Midbrain (tissue), 1 donor: Measurements from ENCODE around the gene LSAMP.
"Not testable (repeated sequence)": the region's sequence is repeated elsewhere in the genome, so short reads cannot be mapped to it uniquely, and the experiment has no call there.

Experiments used
- DNase-seq: peaks from one replicate; lab custom pipeline; 2025; lab: John Stamatoyannopoulos, UW

The LSAMP gene

DNA sequence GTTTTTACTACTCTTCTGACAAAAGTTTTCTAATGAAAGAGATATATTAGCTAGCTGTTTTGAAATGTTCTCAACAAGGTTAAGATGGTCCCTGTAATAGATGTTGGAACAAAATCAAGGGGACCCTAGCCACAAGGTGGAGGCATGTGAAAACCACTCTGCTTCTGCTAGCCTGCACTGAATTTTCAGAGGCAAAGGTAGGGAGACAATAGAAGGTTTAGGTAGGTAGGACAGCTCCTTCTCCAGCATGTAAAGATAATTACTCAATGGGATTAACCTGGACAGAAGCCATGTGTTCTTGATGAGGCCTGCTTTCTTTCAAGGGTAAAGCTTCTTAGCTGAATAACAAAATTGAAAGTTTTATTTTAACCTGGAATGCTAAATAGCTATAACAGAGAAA, 333.5 kb downstream of the LSAMP start:
- no peak for DNase-seq

DNA sequence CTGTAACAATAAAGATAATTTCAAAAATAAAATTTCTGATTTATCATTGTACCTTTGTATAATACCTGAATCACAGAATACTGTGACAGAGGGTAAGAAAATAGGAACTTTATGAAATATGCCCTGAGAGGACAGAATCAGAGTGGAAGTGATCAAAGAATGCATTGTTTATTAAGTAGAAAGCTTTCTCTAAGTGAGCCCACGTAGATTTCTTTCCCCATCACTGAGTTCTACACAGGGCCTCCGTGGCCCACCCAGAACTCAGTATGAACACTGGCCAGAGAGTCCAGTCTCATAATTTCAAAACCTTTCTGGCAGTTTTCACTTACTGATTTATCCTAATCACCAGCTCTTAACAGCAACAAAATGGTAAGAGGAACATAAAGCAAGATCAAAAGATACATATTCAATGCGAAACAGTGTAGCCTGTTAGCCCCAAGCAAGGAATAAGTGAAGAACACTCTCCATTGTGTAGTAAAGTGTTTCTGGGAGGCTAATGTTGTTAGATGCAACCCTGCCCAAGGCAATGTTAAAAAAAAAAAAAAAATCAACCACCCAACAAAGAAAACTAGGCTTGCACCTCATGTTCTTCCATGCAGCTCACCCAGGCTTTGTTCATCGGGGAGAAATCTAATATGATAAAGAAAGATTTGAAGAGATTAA, 341.3 kb downstream of the LSAMP start:
- DNase-seq: no peak

DNA sequence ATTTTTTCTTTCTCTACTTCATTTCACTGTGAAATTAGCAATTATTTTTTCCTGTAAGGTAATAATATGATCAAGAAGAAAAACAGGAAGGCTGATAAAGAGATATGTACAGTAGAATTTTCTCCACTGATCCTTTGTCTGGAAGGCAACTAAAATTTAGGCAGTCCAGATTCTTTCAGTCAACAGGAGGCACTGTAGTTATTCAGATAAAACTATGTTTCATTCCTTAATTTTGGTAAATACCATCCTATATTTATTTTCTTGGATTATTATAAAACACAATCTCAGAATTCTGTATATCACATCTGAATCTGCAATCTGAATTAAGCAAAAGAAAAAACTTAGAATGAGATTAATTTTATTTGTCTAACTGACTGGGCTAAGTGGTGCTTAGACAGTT, 343.2 kb downstream of the LSAMP start:
- no peak for DNase-seq

DNA sequence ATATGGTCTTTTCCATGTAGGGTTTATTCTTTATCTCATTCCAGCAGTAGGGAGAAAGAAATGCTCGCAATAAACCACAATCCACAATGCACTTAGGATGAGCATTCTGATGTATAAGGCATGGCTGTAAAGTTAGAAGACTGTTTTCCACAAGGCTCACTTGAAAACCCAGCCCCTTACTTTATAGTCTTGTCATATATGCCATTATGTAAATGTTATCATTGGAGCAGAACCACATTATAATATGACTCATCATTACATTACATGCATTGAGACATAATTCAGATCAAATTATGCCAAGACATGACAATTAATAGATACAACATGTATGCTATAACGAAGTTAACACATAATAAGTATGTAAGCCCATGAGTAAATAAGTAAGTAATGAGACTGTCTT, 348.1 kb downstream of the LSAMP start:
- DNase-seq: no peak

DNA sequence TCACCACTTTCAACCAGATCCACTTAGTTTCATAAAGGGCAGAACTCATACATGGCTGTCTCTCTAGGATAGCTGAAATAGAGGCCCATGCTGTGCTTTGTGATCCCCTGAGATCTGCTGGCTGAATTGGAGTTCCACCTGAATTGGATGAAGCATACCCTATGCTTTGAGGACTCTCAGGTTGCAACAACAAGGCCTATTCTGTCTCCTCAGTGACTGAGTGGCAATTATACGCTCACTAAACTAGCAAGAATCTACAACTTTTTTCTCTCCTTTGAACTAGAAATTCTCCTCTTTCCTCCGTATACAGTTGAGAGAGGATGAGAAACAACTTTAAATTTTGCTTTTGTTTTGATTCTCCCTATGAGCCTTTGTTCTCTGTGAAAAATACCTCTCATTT, 348.7 kb downstream of the LSAMP start:
- DNase-seq: no peak

DNA sequence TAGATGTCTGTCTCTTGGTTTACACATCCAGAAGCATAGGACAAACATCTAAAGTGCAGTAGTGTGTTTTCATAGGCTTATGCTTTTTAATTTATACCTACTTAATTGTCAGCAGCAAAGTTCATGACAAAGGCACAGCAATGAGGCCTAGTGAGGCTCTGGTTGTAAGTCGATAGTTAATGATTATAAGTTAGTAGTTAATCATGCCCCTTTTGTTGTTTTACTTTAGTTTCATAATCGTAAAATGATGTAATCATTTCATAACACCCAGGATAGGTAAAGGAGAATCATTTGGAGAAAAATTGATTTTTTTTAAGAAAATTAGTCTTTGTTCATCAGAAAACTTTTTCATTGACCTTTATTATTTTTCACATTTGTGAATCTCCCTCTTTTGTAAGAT, 351.9 kb downstream of the LSAMP start:
- DNase-seq: no peak

DNA sequence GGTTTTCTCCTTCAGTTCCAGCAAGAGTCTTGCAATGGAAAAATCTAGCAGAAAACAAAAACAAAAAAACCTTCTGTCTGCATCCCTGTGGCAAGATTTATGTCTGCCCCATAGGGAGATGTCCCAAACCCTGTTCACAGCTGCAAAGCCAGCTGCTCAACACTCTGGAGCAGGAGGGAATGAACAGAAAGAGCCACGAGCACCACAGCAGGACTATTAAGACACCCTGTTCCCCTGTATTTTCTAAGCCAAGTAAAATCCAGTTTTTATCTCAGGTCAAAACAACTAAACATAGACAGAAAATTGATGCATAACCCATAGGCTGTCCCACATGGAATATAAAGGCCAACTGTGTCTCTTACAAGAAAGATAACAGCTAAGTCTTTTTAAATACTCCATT, 357.9 kb downstream of the LSAMP start:
- no peak for DNase-seq

DNA sequence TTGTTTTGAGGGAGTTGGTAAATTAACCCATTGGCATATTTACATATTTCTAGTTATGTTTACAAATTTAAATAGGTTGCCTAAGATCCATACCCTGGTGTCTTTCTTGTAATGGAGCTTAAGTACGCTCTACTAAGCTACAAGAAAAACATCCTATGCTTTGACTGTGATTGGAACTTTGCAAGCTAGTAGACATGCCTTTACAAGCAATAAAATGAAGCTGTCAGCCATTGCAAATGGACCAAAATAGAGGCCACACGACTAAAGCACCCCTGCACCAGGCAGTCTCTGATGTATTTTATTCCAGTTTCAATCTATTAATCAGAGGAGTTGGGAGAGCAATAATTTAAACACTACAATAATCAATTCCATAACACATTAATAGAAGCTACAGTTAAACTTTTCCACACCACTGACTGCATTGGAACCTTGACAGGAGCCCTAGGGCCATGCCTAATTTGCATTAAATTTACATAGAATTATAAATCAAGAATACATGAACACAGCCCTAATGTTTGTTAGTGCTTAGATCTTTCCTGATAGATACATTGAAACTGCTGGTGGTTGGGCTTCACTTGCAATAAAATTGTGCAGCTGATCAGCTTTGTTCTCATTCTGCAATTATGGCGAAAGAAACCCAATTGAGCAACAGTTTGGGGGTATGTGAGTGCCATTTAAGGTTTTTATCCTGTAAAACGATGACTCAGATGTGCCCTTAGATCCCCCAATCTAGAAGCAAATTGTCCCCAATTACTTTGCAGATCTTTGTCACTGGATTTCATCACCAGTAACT, 360.1 kb downstream of the LSAMP start:
- DNase-seq: no peak

DNA sequence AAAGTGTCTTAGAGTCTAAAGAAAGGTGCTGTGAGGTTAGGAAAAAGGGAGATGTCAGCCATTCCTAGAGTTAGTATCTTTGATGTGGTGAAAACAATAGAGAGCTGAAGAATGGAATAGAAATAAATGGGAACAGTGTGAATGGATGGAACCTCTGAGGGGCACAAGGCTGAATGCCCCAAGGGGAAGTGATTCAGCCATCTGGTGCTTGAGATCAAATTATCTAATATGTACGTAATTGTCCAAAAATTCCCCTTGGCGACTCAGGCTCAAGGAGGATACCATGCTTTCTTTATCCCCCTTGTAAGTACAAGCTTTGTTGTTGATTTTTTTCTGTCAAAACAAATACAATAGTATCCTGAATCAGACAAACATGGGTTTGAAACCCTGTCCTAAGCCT, 361.6 kb downstream of the LSAMP start:
- DNase-seq: no peak

DNA sequence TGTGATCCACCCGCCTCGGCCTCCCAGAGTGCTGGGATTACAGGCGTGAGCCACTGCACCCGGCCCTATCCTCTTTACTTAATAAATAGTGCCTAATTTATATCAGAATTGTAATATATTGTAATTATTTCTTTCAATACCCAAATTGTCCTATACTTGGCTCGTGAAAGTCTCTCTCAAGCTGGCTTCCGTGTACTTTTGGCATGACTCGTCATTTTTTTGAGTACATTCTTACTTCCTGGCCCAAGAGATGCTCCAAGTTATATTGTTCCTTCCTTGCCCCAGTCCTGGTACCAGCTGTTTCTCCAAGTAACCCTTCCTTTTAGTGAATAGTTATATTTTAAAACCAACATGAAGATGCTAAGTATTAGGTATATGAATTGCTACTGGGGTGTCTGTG, 366.7 kb downstream of the LSAMP start:
- DNase-seq: no peak

DNA sequence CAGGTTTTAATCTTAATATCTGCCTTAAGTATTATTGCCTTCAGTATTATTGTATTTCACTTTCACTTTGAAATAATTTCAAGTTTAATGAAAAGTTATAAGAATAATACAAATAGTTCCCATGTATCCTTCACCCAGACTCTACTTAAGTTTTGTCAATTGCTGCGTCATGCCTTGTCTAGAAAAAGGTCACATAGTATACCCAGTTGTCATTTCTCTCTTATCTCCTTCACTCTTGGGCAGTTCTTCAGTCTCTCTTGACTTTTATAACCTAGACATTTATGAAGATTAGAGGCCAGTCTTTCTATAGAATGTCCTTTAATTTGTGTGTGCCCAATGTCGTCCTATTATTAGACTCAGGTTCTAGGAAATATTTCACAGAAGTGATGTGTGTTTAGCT, 367.7 kb downstream of the LSAMP start:
- no peak for DNase-seq

DNA sequence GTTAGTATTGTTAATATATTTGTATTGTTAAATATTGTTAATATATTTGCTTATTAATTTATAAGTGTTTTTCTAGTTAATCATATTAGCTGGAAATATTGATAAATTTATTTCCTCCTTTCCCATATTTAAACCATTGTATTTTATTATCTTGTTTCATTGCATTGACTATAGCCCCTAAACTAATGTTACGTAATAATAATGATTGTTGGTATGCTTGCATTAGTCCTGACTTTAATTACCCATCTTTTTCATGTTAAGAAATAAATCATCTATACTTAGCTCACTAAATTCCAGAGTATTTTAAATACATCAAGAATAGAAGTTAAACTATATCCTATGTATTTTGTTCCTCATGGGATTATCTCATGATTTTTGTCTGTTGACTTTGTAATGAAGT, 368.2 kb downstream of the LSAMP start:
- no peak for DNase-seq

DNA sequence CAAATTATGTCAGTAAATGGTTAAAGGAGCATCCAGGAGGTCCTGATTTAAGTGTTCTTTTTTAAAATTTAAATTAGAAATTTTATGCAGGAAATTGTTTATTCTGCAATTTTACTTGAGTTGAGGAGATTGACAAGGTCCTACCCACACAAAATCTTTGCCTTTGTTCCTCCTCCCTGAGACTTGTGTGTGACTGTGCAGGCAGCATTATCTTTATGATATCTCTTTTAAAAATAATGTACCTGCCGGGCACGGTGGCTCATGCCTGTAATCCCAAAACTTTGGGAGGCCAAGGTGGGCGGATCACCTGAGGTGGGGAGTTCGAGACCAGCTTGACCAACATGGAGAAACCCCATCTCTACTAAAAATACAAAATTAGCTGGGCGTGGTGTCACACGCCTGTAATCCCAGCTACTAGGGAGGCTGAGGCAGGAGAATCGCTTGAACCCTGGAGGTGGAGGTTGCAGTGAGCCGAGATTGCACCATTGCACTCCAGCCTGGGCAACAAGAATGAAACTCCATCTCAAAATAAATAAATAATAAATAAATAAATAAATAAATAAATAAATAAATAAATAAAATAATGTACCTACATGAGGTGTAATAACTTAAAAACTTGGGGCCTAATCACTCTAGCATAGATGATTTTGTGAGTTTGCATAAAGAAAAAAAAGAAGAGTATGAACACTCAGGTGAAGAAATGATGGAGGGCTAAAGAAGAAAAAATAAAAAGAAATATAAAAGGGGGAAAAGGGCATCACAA, 374.6 kb downstream of the LSAMP start:
- DNase-seq: not testable (repeated sequence)

DNA sequence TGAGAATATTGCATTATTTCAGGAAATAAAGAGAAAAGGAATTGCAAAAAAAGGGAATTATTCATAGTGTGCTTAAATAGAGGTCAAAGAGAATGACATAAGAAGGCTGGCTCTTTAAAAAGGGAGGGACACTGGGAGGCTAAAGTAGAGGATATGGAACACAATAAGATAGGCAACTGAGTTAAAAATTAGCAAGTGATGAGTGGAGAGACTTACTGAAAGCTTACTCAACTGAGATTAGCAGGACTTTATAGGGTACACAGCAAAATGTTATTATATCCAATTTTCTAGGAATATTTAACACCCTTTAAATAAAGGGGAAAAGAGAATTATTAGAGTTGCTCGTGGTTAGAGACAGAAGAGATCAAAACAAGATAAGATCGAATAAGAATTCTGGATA, 375.2 kb downstream of the LSAMP start:
- DNase-seq: no peak

DNA sequence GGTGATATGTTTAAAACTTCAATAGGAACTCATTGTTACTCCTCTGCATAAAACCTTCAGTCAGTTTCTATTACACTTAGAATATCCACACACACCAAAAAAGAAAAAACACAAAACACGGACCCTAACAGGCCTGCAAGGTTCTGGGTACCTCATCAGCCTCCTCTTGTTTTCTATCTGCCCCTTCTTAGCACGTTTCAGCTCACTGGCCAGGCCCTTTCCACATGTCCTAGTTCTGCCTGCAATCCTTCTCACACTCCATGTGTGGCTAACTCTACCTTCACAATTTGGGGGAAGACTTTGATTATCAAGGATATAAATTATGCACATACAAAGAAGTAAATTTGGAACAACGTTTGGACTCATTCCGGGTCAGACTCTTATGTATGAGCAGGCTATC, 376.3 kb downstream of the LSAMP start:
- DNase-seq: no peak

DNA sequence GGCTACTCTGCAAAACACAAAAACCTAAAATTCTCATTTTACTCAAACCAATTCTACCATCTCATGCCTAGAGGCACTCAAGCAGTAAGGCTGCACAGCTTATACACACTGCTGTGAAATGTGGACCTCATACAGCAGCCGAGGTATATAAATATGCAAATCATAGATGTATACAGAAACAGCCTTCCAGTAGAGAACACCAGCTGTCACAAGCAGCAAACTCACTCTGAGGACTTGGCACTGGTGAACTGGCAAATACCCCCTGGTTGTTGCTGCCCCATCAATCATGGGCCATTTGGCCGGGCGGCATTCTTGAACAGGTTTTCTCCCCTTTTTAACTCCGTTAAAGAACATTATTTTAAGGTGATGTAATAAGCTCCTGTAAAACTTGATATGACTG, 378.0 kb downstream of the LSAMP start:
- no peak for DNase-seq

DNA sequence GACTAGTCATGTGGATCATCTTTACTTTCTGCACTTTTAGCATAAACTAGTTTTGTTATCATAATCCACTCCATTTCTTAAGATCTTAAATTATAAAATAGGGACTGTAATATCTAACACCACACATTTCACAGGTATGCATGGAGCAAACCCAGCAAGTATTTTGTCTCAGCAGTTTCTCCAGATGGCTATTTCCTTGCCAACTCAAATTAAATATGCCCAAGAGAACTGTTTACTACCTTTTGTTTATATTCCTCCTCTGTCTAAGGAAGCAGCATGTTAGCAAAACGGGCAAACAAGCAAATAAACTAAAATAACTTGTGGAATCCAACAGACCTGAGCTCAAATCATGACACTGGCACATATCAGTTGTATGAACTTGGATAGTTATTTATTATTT, 379.8 kb downstream of the LSAMP start:
- DNase-seq: no peak

DNA sequence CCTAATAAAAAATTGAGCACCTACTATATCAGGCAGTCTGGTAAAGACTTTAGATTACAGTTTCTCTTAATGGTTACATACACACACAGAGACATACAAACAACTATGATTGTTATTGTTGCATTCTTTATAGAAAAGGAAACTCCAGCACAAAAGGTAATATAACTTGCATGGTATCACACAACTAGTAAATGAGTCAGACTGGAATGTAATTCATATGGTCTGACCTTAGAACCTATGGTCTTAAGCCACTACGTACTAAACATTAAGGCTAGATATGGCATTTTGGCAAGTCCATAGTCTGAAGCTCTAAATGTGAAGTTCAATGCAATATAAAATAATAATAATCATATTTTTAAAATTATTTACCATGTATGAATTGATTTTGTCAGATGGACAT, 380.6 kb downstream of the LSAMP start:
- no peak for DNase-seq

DNA sequence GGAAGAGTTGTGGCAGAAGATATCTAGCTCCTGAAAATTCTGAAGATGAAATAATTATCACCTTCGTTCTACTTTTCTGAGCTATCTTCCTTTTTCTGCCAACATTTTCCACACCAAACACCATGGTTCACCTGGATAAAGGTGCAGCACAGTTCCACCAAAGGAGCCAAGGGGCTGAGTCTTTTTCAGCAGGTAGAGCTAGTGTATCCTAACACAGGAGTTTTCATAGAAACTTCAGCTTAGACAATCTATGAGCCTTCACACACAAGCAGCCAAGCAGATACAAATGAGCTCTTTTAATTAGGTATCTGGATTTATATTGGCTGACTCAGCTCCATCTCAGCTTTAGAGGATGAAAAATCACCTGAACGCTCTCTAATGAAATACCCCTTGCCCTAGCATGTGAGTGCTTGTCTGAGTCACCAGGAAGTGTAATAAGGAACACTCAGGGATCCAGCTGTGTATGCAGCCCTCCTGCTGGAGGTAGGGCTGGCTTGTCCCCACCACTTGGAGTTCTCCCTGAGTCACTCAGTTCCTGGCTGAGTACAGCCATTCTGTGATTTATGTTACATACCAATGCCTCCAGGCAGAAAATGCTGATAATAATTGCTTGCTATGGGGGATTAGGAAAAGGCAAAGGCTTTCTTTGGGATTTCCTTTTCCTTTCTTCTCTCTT, 385.7 kb downstream of the LSAMP start:
- no peak for DNase-seq

DNA sequence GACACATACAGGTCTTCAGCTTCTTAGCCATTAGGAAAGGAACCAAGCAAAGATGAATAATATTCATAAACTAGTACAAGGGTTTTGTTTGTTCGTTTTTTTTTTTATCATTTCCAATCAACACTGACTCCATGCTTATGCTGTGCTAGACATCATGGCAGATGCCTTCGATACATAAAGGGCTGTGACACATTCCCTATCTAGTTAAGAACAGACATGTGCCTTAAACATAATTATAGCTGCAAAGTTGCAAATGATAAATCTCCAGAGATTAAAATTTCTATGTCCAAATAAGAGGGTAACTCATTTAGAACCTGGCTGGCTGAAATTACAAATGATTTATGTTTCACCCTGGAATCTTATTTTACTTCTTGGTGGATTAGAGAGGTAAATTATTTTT, 386.4 kb downstream of the LSAMP start:
- no peak for DNase-seq

DNA sequence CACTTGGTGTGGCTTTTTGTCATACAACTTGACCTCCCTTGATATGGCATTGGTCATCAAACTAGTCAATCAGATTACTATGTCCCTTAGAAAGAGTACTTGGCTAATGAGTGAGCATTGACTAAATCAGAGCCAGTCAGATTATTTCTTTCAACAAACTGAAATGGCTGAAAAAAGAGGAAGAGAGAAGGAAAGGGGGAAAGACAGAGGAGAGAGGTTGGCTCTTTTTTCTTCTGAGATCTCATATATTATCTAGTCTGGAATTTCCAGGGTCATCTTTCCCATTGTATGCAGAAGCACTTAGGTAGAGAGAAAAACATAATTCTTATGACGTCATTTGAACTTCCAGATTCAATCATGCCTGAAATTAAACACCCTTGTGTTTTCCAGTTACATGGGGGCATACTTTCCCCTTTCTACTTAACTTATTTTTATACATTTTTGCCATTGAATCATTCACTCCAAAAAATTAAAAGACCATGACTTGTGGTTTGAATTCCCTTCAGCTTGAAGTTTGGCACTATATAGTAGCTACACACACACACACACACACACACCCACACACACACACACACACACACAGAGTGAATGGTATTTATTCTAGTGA, 387.8 kb downstream of the LSAMP start:
- no peak for DNase-seq

DNA sequence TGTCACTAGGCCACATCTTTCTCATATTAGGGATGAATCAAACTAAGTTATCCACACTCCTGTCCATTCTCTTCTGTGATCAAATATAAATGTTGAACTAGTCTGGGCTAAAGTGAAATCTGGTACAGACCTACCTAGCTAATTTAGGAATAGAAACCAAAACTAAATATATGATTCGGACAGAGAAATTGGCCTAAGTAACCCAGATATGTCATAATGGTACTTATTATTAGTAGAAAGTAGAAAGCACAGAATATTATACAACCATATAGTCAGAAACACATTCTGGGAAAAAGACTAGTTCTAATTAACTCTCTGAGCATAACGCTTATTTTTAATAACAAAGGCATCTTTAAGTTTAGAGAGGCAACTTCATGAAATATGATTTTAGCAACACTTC, 389.0 kb downstream of the LSAMP start:
- DNase-seq: no peak
